CD14-positive monocyte (primary cell): ENCODE measurements around the gene CHAF1A. TPM values are rescaled to one million over a fixed set of nuclear protein-coding genes. Genes with fewer than 3 reads are reported as not detected.

Source experiments
- DNase-seq, 3 donors: peaks; one replicate each; pipeline ENCODE4 v3.0.0-alpha.2; 2011 to 2022
- H2AFZ ChIP-seq: 2 replicates; pipeline ENCODE4 v1.6.0; 2012; ENCODE audit warnings: mild to moderate bottlenecking, low read depth, low read length, inconsistent platforms; ENCODE audit not compliant: insufficient read depth, poor library complexity, severe bottlenecking
- H3K27ac ChIP-seq, 2 donors: 1 replicate in 1 of 2; 2 replicates in 1 of 2; pipeline ENCODE4 v1.5.1; 2012 to 2013; ENCODE audit warnings: low read length in 2 of 2, control low read depth in 1 of 2, inconsistent platforms in 1 of 2, low read depth in 1 of 2, mild to moderate bottlenecking in 1 of 2
- H3K27me3 ChIP-seq, 2 donors: one replicate each; pipeline versions ENCODE4 v1.6.0 to v1.6.1; 2011 to 2013; ENCODE audit warnings: low read length in 2 of 2; ENCODE audit not compliant: control insufficient read depth in 2 of 2, insufficient read depth in 2 of 2
- H3K36me3 ChIP-seq, 2 donors: replicated peaks in 1 of 2; 1 replicate in 1 of 2; 2 replicates in 1 of 2; pipeline versions ENCODE4 v1.5.1 to v1.6.1; 2012 to 2013; ENCODE audit warnings: low read length in 2 of 2, control low read depth in 1 of 2, inconsistent platforms in 1 of 2, mild to moderate bottlenecking in 1 of 2; ENCODE audit not compliant: insufficient read depth in 2 of 2, control insufficient read depth in 1 of 2
- H3K4me1 ChIP-seq, 2 donors: 1 replicate in 1 of 2; 2 replicates in 1 of 2; pipeline versions ENCODE4 v1.5.1 to v1.6.1; 2012 to 2013; ENCODE audit warnings: low read length in 2 of 2, control low read depth in 1 of 2, inconsistent platforms in 1 of 2, mild to moderate bottlenecking in 1 of 2, moderate library complexity in 1 of 2; ENCODE audit not compliant: insufficient read depth in 2 of 2, control insufficient read depth in 1 of 2
- H3K4me2 ChIP-seq: replicated peaks from 2 replicates; pipeline ENCODE3; 2012; ENCODE audit warnings: low read length, moderate library complexity, mild to moderate bottlenecking; ENCODE audit not compliant: poor library complexity, severe bottlenecking; ENCODE audit errors: extremely low read depth
- H3K4me3 ChIP-seq, 3 experiments: fragments of 200-600 bp in 1 of 3; sonication (generic) in 1 of 3; replicated peaks in 1 of 3; 1 replicate in 2 of 3; 2 replicates in 1 of 3; pipeline ENCODE4 v1.5.1; 2011 to 2013; ENCODE audit warnings: low read length in 3 of 3, mild to moderate bottlenecking in 3 of 3, control low read depth in 2 of 3, low read depth in 2 of 3, inconsistent platforms in 1 of 3, moderate library complexity in 1 of 3
- H3K79me2 ChIP-seq: 2 replicates; pipeline ENCODE4 v1.6.0; 2012; ENCODE audit warnings: mild to moderate bottlenecking, control low read depth, inconsistent platforms, low read length, moderate library complexity; ENCODE audit not compliant: insufficient read depth
- H3K9ac ChIP-seq: 2 replicates; pipeline ENCODE4 v1.6.0; 2017; ENCODE audit warnings: low read length, mild to moderate bottlenecking; ENCODE audit not compliant: insufficient read depth, poor library complexity, severe bottlenecking
- H3K9me3 ChIP-seq, 2 donors: replicated peaks in 1 of 2; 1 replicate in 1 of 2; 2 replicates in 1 of 2; pipeline versions ENCODE4 v1.5.1 to v1.6.1; 2012 to 2013; ENCODE audit warnings: low read length in 2 of 2, control low read depth in 1 of 2; ENCODE audit not compliant: control insufficient read depth in 1 of 2, insufficient read depth in 1 of 2
- H4K20me1 ChIP-seq: 2 replicates; pipeline ENCODE4 v1.6.0; 2012; ENCODE audit warnings: mild to moderate bottlenecking, low read length, control low read depth, moderate library complexity; ENCODE audit not compliant: insufficient read depth
- H3K27ac Mint-ChIP-seq, 7 donors: one replicate each; pipeline ENCODE4 v1.8.0; 2020; ENCODE audit warnings: mild to moderate bottlenecking in 7 of 7, mixed read lengths in 7 of 7, moderate library complexity in 6 of 7, inconsistent platforms in 2 of 7
- H3K27me3 Mint-ChIP-seq, 3 donors: one replicate each; pipeline ENCODE4 v1.8.0; 2021 to 2022; ENCODE audit warnings: low read depth in 3 of 3, mild to moderate bottlenecking in 3 of 3, mixed read lengths in 3 of 3, moderate library complexity in 3 of 3, inconsistent platforms in 1 of 3
- H3K36me3 Mint-ChIP-seq, 2 donors: one replicate each; pipeline ENCODE4 v1.8.0; 2020; ENCODE audit warnings: mixed read lengths in 2 of 2, inconsistent platforms in 1 of 2, mild to moderate bottlenecking in 1 of 2
- H3K4me1 Mint-ChIP-seq: one replicate; pipeline ENCODE4 v1.8.0; 2020; ENCODE audit warnings: mild to moderate bottlenecking, mixed read lengths
- H3K4me3 Mint-ChIP-seq, 2 donors: one replicate each; pipeline ENCODE4 v1.8.0; 2020; ENCODE audit warnings: mild to moderate bottlenecking in 2 of 2, mixed read lengths in 2 of 2, moderate library complexity in 1 of 2
- H3K9me3 Mint-ChIP-seq, 7 donors: one replicate each; pipeline ENCODE4 v1.8.0; 2020 to 2022; ENCODE audit warnings: mixed read lengths in 7 of 7, mild to moderate bottlenecking in 6 of 7, moderate library complexity in 6 of 7, inconsistent platforms in 2 of 7
- CTCF ChIP-seq: fragments of 200-600 bp; IDR thresholded peaks from one replicate; pipeline ENCODE4 v1.8.0; 2022; ENCODE audit warnings: antibody characterized with exemption, mild to moderate bottlenecking
- WGBS: methylation state at CpG from one replicate; pipeline ENCODE4 v1.1.5; 2013; ENCODE audit warnings: missing lambda C conversion rate; ENCODE audit not compliant: insufficient coverage; 5-methylcytosine and 5-hydroxymethylcytosine counted together
- intact Hi-C, 2 donors: fragments of 100-400 bp; cut with micrococcal nuclease; formaldehyde crosslinking; loops; one replicate each; pipeline versions ENCODE4 v1.15.0 to v1.15.1; 2023
- polyA plus RNA-seq, 3 donors: library from polyadenylated mRNA; depleted of rRNA in 1 of 3; unstranded in 2 of 3; stranded (reverse) in 1 of 3; fragments of 300-500 nt in 2 of 3; fragments of >200 nt in 1 of 3; fragmentation: Illumina TruSeq in 2 of 3; gene quantifications; 1 replicate in 2 of 3; 2 replicates in 1 of 3; pipeline ENCODE4 v1.2.3, GENCODE V29; 2012 to 2021

The CHAF1A gene
- polyA plus RNA-seq, 3 donors = 4.4 to 26.4 (median 5.4) TPM

- Histone ChIP-seq H2AFZ (no peak overlapping the region), H3K4me2 (no peak overlapping the region), H3K79me2 (peaks cover 66% of the 10 kb centered on the region), H4K20me1 (no peaks in the 10 kb centered on the region), H3K27ac (no peak overlapping the region), H3K9me3 (no peaks in the 10 kb centered on the region), H3K9ac (no peak overlapping the region), H3K4me3 (no peak overlapping the region), H3K27me3 (no peaks in the 10 kb centered on the region), H3K4me1 (no peaks in the 10 kb centered on the region), H3K36me3 (peaks cover 17 to 53% of the 10 kb centered on the region in 2 donors)
- no peaks in the 10 kb centered on the region for H3K9me3 Mint-ChIP-seq
- WGBS = 95% methylated on average over 5 of the region's 9 CpGs
- no peak overlapping the region for H3K4me3 Mint-ChIP-seq
- no peak for DNase-seq
- TF ChIP-seq CTCF = no peak
- peaks cover 0 to 1% (median 0%) of the 10 kb centered on the region in 3 donors for H3K27me3 Mint-ChIP-seq
- H3K4me1 Mint-ChIP-seq = peaks cover 3% of the 10 kb centered on the region
- peaks cover 24 to 64% of the 10 kb centered on the region in 2 donors for H3K36me3 Mint-ChIP-seq
- intact Hi-C loops = no loop called here
- peak overlapping the region in 2 of 7 donors; percentile 40 to 47 for H3K27ac Mint-ChIP-seq
These were observed 12.4 kb downstream of the CHAF1A start for GRCh38 chr19:4414800-4415321.

- Histone ChIP-seq H3K4me1 (peaks cover under 1 to 2% of the 10 kb centered on the region in 2 donors), H3K27me3 (no peaks in the 10 kb centered on the region), H3K9me3 (no peaks in the 10 kb centered on the region), H4K20me1 (no peaks in the 10 kb centered on the region), H2AFZ (no peak overlapping the region), H3K27ac (no peak overlapping the region), H3K9ac (no peak overlapping the region), H3K4me2 (no peak overlapping the region), H3K4me3 (no peak overlapping the region), H3K79me2 (peaks cover 63% of the 10 kb centered on the region), H3K36me3 (peaks cover 14 to 52% of the 10 kb centered on the region in 2 donors)
- TF ChIP-seq CTCF = no peak
- no peak for DNase-seq
- H3K4me1 Mint-ChIP-seq = peaks cover 5% of the 10 kb centered on the region
- H3K4me3 Mint-ChIP-seq = no peak overlapping the region
- 96% methylated on average over 7 of the region's 10 CpGs for WGBS
- H3K9me3 Mint-ChIP-seq = no peaks in the 10 kb centered on the region
- H3K27ac Mint-ChIP-seq = no peak overlapping the region
- H3K27me3 Mint-ChIP-seq = peaks cover 0 to 1% (median 0%) of the 10 kb centered on the region in 3 donors
- H3K36me3 Mint-ChIP-seq = peaks cover 23 to 60% of the 10 kb centered on the region in 2 donors
- intact Hi-C loops = no loop called here
These were observed 12.9 kb downstream of the CHAF1A start for GRCh38 chr19:4415352-4415751.
